Measurements from ENCODE around the gene PCDHGA11.
"Not testable (repeated sequence)": the region's sequence is repeated elsewhere in the genome, so short reads cannot be mapped to it uniquely, and the experiment has no call there.

The PCDHGA11 gene

DNA sequence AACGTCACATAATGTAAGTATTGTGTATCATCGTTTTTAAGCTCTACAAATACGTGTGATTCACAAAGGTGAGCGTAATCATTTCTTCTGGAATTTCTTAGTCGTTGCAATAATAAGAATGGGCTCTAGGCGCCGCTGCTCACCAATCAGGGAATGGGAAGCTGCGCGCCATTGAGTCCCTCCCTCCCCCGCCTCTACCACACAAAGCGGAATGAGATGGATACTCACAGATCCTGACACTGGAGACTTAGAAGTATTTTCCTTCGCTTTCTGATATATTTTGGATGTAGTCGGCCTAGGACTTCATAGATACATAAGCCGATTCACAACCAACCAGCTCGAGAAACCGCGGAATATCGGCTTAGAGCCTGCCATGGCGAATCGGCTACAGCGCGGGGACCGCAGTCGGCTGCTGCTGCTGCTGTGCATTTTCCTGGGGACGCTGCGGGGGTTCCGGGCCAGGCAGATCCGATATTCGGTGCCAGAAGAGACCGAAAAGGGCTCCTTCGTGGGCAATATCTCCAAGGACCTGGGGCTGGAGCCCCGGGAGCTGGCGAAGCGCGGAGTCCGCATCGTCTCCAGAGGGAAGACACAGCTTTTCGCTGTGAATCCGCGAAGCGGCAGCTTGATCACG lies at the start of gene PCDHGA11:
Gene PCDHGA11 (plus strand): TSS at position 197 of the 634 bp plus-strand sequence. CDS start 177 bp downstream, at position 374.
- peak; percentile 53 for DNase-seq

DNA sequence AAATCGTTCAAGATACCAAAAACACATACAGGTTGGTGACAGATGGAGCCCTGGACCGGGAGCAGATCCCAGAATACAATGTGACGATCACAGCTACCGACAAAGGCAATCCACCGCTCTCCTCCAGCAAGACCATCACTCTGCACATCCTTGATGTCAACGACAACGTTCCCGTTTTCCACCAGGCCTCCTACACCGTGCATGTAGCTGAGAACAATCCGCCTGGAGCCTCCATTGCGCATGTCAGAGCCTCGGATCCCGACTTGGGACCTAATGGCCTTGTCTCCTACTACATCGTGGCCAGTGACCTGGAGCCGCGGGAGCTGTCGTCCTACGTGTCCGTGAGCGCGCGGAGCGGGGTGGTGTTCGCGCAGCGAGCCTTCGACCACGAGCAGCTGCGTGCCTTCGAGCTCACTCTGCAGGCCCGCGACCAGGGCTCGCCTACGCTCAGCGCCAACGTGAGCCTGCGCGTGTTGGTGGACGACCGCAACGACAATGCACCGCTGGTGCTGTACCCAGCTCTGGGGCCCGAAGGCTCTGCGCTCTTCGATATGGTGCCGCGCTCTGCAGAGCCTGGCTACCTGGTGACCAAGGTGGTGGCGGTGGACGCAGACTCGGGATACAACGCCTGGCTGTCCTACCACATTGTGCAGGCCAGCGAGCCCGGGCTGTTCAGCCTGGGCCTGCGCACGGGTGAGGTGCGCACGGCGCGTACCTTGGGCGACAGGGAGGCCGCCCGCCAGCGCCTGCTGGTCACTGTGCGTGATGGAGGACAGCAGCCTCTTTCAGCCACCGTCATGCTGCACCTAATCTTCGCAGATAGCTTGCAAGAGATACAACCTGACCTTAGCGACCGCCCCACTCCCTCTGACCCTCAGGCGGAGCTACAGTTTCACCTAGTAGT lies 49.0 kb upstream of the PCDHGA11 start:
- no peak for DNase-seq

DNA sequence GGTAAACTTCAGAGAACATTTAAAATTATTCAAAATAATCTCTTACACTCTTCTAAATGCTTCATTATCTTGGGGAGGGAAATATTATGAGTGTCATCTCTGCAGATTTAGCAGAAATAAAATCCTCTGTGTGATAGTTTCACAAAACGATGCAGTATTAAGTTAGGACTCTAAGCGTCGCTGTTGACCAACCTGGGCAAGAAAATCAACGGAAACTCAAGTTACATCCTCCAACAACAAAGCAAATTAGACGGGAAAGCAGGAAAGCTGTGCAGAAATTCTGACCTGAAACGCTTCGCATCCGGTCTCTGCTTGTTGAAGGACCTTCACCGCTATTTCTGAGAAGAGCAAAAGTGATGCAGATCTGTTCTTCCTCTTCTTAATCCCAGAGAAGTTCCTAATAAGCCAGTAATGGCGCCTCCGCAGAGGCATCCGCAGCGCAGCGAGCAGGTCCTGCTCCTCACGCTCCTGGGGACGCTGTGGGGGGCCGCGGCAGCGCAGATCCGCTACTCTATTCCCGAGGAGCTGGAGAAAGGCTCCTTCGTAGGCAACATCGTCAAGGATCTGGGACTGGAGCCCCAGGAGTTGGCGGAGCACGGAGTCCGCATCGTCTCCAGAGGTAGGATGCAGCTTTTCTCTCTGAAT lies 47.1 kb upstream of the PCDHGA11 start, which contains the start of gene PCDHGA6:
Gene PCDHGA6 (plus strand): TSS at position 219 of the 645 bp plus-strand sequence. CDS start 193 bp downstream, at position 412.
- DNase-seq: peak; percentile 6

DNA sequence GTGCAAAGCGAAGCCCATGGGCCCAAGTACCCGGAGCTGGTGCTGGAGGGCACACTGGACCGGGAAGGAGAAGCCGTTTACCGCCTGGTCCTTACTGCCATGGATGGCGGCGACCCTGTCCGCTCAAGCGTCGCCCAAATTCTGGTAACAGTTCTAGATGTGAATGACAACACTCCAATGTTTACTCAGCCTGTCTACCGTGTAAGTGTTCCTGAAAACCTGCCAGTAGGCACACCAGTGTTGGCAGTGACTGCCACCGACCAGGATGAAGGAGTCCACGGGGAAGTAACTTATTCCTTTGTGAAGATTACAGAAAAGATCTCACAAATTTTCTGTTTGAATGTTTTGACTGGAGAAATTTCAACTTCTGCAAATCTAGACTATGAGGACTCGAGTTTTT lies 46.2 kb upstream of the PCDHGA11 start:
- no peak for DNase-seq

DNA sequence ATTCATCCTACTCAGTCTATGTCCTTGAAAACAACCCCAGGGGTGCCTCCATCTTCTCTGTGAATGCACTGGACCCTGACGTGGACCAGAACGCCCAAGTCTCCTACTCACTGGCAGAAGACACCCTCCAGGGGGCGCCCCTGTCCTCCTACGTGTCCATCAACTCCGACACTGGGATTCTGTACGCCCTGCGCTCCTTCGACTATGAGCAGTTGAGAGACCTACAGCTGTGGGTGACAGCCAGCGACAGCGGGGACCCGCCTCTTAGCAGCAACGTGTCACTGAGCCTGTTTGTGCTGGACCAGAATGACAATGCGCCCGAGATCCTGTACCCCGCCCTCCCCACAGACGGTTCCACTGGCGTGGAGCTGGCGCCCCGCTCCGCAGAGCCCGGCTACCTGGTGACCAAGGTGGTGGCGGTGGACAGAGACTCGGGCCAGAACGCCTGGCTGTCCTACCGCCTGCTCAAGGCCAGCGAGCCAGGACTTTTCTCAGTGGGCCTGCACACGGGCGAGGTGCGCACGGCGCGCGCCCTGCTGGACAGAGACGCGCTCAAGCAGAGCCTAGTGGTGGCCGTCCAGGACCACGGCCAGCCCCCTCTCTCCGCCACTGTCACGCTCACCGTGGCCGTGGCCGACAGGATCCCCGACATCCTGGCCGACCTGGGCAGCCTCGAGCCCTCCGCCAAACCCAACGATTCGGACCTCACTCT lies 45.3 kb upstream of the PCDHGA11 start:
- DNase-seq: not testable (repeated sequence)

DNA sequence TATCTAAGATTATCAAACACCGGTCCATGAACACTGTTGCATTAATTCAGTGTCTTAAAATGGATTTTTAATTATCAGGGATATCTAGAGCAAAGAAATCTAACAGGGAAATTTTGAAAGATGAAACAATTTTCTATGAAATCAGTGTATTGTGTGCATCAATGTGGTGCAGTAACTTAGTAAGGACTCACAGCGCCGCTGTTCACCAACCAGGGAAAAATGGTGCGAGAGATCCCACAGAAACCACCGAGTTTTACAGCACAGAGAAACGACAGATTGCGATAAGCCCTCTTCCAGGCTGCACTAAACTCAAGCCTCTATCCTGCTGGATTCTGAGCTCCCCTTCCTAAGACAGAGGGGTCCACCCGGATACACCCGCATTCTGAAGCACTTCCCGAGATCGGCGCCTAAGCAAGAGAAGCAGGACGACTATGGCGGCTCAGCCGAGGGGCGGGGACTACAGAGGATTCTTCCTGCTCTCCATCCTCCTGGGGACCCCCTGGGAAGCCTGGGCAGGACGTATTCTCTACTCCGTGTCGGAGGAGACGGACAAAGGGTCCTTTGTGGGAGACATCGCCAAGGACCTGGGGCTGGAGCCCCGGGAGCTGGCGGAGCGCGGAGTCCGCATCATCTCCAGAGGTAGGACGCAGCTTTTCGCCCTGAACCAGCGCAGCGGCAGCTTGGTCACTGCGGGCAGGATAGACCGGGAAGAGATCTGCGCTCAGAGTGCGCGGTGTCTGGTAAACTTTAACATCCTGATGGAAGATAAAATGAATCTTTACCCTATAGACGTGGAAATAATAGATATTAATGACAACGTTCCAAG lies 38.2 kb upstream of the PCDHGA11 start, which contains the start of gene PCDHGA7:
Gene PCDHGA7 (plus strand): TSS at position 274 of the 826 bp plus-strand sequence. CDS start 158 bp downstream, at position 432.
- no peak for DNase-seq

DNA sequence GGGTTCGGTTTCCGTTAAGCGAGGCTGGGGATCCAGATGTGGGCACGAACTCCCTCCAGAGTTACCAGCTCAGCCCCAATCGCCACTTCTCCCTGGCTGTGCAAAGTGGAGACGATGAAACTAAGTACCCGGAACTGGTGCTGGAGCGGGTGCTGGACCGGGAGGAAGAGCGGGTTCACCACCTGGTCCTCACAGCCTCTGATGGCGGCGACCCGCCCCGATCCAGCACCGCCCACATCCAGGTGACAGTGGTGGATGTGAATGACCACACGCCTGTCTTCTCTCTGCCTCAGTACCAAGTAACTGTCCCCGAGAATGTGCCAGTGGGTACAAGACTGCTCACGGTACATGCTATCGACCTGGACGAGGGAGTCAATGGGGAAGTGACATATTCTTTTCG lies 37.5 kb upstream of the PCDHGA11 start:
- no peak for DNase-seq

DNA sequence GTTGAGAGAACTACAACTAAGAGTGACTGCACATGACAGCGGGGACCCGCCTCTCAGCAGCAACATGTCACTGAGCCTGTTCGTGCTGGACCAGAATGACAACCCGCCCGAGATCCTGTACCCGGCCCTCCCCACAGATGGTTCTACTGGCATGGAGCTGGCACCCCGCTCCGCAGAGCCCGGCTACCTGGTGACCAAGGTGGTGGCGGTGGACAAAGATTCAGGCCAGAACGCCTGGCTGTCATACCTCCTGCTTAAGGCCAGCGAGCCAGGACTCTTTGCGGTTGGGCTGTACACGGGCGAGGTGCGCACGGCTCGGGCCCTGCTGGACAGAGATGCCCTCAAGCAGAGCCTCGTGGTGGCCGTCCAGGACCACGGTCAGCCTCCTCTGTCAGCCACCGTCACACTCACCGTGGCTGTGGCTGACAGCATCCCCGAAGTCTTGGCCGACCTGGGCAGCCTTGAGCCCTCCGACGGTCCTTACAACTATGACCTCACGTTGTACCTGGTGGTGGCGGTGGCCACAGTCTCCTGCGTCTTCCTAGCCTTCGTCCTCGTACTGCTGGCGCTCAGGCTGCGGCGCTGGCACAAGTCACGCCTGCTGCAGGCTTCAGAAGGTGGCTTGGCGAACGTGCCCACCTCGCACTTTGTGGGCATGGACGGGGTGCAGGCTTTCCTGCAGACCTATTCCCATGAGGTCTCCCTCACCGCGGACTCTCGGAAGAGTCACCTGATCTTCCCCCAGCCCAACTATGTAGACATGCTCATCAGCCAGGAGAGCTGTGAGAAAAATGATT lies 36.2 kb upstream of the PCDHGA11 start:
- DNase-seq: no peak

DNA sequence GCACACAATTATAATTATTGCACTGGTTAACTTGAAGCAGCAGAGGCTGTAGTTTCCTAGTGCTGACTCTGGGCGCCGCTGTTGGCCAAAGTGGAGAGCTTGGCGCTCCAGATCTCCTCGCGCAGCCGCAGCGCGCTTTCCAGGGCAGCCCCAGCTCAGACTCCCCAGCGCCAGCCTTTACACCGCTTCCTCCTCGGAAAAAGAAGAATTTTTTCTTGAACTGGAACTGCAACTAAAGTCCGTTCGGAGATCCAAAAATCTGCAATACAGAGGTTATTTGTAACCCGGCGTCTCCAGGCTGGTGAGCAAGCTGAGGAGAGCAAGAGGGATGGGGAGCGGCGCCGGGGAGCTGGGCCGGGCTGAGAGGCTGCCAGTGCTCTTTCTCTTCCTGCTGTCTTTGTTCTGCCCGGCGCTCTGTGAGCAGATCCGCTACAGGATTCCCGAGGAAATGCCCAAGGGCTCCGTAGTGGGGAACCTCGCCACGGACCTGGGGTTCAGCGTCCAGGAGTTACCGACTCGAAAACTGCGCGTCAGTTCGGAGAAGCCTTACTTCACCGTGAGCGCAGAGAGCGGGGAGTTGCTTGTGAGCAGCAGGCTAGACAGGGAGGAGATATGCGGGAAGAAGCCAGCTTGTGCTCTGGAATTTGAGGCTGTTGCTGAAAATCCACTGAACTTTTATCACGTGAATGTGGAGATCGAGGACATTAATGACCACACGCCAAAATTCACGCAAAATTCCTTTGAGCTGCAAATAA lies 33.1 kb upstream of the PCDHGA11 start, which contains the start of gene PCDHGB4:
Gene PCDHGB4 (plus strand): TSS at position 142 of the 755 bp plus-strand sequence. CDS start 187 bp downstream, at position 329.
- DNase-seq: peak; percentile 26

DNA sequence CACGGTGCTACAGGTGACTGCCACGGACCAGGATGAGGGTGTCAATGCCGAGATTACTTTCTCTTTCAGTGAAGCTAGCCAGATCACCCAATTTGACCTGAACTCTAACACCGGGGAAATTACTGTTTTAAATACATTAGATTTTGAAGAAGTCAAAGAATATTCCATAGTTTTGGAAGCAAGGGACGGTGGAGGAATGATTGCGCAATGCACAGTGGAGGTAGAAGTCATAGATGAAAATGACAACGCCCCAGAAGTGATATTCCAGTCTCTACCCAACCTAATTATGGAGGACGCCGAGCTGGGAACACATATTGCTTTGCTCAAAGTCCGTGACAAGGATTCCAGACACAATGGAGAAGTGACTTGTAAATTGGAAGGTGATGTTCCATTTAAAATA lies 32.2 kb upstream of the PCDHGA11 start:
- no peak for DNase-seq

DNA sequence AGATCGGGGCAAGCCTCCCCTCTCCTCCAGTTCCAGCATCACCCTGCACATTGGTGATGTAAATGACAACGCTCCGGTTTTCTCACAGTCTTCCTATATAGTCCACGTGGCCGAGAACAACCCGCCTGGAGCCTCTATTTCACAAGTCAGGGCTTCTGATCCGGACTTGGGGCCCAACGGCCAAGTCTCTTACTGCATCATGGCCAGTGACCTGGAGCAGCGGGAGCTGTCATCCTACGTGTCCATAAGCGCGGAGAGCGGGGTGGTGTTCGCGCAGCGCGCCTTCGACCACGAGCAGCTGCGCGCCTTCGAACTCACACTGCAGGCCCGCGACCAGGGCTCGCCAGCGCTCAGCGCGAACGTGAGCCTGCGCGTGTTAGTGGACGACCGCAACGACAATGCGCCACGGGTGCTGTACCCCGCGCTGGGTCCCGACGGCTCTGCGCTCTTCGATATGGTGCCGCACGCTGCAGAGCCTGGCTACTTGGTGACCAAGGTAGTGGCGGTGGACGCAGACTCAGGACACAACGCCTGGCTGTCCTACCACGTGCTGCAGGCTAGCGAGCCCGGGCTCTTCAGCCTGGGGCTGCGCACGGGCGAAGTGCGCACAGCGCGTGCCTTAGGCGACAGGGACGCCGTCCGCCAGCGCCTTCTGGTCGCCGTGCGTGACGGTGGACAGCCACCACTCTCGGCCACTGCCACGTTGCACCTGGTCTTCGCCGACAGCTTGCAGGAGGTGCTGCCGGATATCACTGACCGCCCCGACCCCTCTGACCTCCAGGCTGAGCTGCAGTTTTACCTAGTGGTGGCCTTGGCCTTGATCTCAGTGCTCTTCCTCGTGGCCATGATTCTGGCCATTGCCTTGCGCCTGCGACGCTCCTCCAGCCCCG lies 31.5 kb upstream of the PCDHGA11 start:
- no peak for DNase-seq

DNA sequence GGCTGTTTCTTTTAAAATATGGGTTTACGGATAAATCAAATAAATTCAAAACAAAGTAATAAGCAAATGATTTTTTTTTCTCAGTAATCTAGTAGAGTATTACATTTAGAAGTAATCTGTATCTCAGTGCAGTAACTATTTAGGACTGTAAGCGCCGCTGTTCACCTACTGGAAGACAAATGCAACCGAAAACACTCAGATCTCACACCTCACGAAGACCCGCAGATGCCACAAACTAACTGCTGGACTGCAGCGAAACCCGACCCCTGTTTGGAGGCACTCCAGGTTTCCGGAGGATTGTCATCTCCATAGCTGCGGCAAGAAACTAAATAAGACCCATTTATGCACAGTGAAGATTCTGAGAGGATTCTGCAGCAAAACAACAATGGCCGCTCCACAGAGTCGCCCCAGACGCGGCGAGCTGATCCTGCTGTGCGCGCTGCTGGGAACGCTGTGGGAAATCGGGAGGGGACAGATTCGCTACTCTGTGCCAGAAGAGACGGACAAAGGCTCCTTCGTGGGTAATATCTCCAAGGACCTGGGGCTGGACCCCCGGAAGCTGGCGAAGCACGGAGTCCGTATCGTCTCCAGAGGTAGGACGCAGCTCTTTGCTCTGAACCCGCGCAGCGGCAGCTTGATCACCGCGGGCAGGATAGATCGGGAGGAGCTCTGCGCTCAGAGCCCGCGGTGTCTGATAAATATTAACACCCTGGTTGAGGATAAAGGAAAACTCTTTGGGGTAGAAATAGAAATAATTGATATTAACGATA lies 28.2 kb upstream of the PCDHGA11 start, which contains the start of gene PCDHGA8:
Gene PCDHGA8 (plus strand): TSS at position 205 of the 770 bp plus-strand sequence. CDS start 181 bp downstream, at position 386.
- no peak for DNase-seq

DNA sequence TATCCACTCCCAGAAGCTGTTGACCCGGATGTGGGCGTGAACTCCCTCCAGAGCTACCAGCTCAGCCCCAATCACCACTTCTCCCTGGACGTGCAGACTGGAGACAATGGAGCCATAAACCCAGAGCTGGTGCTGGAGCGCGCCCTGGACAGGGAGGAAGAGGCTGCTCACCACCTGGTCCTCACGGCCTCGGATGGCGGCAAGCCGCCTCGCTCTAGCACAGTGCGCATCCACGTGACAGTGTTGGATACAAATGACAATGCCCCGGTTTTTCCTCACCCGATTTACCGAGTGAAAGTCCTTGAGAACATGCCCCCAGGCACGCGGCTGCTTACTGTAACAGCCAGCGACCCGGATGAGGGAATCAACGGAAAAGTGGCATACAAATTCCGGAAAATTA lies 27.6 kb upstream of the PCDHGA11 start:
- no peak for DNase-seq

DNA sequence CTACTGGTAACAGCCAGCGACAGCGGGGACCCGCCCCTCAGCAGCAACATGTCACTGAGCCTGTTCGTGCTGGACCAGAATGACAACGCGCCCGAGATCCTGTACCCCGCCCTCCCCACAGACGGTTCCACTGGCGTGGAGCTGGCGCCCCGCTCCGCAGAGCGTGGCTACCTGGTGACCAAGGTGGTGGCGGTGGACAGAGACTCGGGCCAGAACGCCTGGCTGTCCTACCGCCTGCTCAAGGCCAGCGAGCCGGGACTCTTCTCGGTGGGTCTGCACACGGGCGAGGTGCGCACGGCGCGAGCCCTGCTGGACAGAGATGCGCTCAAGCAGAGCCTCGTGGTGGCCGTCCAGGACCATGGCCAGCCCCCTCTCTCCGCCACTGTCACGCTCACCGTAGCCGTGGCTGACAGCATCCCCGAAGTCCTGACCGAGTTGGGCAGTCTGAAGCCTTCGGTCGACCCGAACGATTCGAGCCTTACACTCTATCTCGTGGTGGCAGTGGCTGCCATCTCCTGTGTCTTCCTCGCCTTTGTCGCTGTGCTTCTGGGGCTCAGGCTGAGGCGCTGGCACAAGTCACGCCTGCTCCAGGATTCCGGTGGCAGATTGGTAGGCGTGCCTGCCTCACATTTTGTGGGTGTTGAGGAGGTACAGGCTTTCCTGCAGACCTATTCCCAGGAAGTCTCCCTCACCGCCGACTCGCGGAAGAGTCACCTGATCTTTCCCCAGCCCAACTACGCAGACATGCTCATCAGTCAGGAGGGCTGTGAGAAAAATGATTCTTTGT lies 26.3 kb upstream of the PCDHGA11 start:
- not testable (repeated sequence) for DNase-seq

DNA sequence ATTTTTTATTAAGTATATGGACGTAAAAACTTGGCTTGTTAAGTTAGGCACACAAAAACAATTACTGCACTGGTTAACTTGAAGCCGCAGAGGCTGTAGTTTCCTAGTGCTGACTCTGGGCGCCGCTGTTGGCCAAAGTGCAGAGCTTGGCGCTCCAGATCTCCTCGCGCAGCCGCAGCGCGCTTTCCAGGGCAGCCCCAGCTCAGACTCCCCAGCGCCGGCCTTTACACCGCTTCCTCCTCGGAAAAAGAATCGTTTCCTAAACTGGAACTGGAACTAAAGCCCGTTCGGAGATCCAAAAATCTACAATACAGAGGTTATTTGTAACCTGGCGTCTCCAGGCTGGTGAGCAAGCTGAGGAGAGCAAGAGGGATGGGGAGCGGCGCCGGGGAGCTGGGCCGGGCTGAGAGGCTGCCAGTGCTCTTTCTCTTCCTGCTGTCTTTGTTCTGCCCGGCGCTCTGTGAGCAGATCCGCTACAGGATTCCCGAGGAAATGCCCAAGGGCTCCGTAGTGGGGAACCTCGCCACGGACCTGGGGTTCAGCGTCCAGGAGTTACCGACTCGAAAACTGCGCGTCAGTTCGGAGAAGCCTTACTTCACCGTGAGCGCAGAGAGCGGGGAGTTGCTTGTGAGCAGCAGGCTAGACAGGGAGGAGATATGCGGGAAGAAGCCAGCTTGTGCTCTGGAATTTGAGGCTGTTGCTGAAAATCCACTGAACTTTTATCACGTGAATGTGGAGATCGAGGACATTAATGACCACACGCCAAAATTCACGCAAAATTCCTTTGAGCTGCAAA lies 22.9 kb upstream of the PCDHGA11 start, which contains the start of gene PCDHGB5:
Gene PCDHGB5 (plus strand): TSS at position 192 of the 796 bp plus-strand sequence. CDS start 181 bp downstream, at position 373.
- DNase-seq: peak; percentile 48

DNA sequence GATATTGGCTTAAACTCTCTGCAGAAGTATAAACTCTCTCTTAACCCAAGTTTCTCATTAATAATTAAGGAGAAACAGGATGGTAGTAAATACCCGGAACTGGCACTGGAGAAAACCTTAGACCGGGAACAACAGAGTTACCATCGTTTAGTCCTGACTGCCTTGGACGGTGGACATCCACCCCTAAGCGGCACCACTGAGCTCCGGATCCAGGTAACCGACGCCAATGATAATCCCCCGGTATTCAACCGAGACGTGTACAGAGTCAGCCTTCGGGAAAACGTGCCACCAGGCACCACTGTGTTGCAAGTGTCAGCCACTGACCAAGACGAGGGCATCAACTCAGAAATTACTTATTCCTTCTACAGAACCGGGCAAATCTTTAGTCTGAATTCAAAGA lies 22.2 kb upstream of the PCDHGA11 start:
- no peak for DNase-seq
